K562 (cell line): ENCODE data around the gene CD84. TPM values are rescaled to one million over a fixed set of nuclear protein-coding genes. Genes with fewer than 3 reads are reported as not detected.
A peak's percentile ranks its signal among the peaks of the same experiment; 100 is the strongest.

ENCODE experiments used
- CEBPB ChIP-seq: fragments of 450-650 bp; IDR thresholded peaks from 2 replicates; pipeline ENCODE4 v1.6.1; 2016; ENCODE audit warnings: missing genetic modification characterization, missing compliant biosample characterization
- CHD2 ChIP-seq: IDR thresholded peaks from 2 replicates; pipeline ENCODE4 v1.6.1; 2011; ENCODE audit warnings: low read depth, low read length
- CREBBP ChIP-seq: IDR thresholded peaks from one replicate; pipeline ENCODE4 v1.6.1; 2012; ENCODE audit warnings: low read depth, mild to moderate bottlenecking, control low read depth, inconsistent platforms, low read length
- CREM ChIP-seq: IDR thresholded peaks from 2 replicates; pipeline ENCODE4 v1.6.1; 2014; ENCODE audit warnings: antibody characterized with exemption, low read depth
- GABPA ChIP-seq: fragments of 200-800 bp; sonication (Bioruptor generic); conservative IDR thresholded peaks from 2 replicates; pipeline ENCODE4 v1.6.1; 2016; ENCODE audit warnings: low read depth, missing genetic modification characterization, missing compliant biosample characterization
- GATAD2B ChIP-seq: fragments of 450-650 bp; IDR thresholded peaks from 2 replicates; pipeline ENCODE4 v1.6.1; 2017; ENCODE audit warnings: mild to moderate bottlenecking, borderline replicate concordance
- IFI16 ChIP-seq: fragments of 250-450 bp; sonication (Bioruptor Pico); IDR thresholded peaks from 2 replicates; pipeline ENCODE4 v2.1.2; 2022; ENCODE audit warnings: mild to moderate bottlenecking, inconsistent platforms
- MTA1 ChIP-seq: fragments of 450-650 bp; IDR thresholded peaks from 2 replicates; pipeline ENCODE4 v1.6.1; 2017; ENCODE audit warnings: borderline replicate concordance
- NBN ChIP-seq: fragments of 450-650 bp; IDR thresholded peaks from 2 replicates; pipeline ENCODE4 v1.6.1; 2016; ENCODE audit warnings: low read depth, mild to moderate bottlenecking
- SIRT6 ChIP-seq: IDR thresholded peaks from one replicate; pipeline ENCODE4 v1.6.1; 2012; ENCODE audit warnings: low read depth, mild to moderate bottlenecking, control low read depth, inconsistent platforms, low read length, moderate library complexity
- TCF3 ChIP-seq: sonication (generic); formaldehyde crosslinking; IDR thresholded peaks from 2 replicates; pipeline ENCODE4 v1.4.0; 2020; ENCODE audit warnings: mild to moderate bottlenecking, missing genetic modification reagents
- U2AF1 ChIP-seq: fragments of 200-400 bp; formaldehyde crosslinking; optimal IDR thresholded peaks from 2 replicates; pipeline ENCODE3; 2017; ENCODE audit warnings: mild to moderate bottlenecking, low read depth, low read length, moderate library complexity
- XRCC5 ChIP-seq: fragments of 200-400 bp; formaldehyde crosslinking; IDR thresholded peaks from 2 replicates; pipeline ENCODE4 v1.6.1; 2017; ENCODE audit warnings: low read depth, mild to moderate bottlenecking, low read length
- ZBTB7A ChIP-seq: IDR thresholded peaks from 2 replicates; pipeline ENCODE4 v1.6.1; 2011; ENCODE audit warnings: low read depth, mild to moderate bottlenecking, low read length, moderate library complexity, borderline replicate concordance; ENCODE audit not compliant: control insufficient read depth
- ZNF184 ChIP-seq: sonication (generic); formaldehyde crosslinking; IDR thresholded peaks from 2 replicates; pipeline ENCODE4 v1.5.0; 2020; ENCODE audit warnings: missing genetic modification reagents
- ZNF561 ChIP-seq: fragments of 450-650 bp; formaldehyde crosslinking; conservative IDR thresholded peaks from 2 replicates; pipeline ENCODE4 v1.4.0; 2020; ENCODE audit warnings: mild to moderate bottlenecking, moderate library complexity
- polyA plus RNA-seq, 8 experiments: library from polyadenylated mRNA; depleted of rRNA in 4 of 8; stranded (reverse) in 5 of 8; unstranded in 3 of 8; fragments of >200 nt; fragmentation: Nextera tagmentation in 2 of 8; fragmentation: Illumina TruSeq in 1 of 8; extraction: Ambion mirVana in 2 of 8; extraction: Trizol in 1 of 8; gene quantifications; 2 replicates each; pipeline versions ENCODE4 v1.2.1 to v1.2.3, GENCODE V29; 2011 to 2014; ENCODE audit warnings: inconsistent platforms in 1 of 8, missing spikeins in 1 of 8
- total RNA-seq, 7 experiments: library from RNA; depleted of rRNA in 6 of 7; stranded (reverse); fragments of >200 nt in 6 of 7; fragmentation: Illumina TruSeq in 2 of 7; extraction: Trizol in 2 of 7; gene quantifications; 2 replicates each; pipeline versions ENCODE4 v1.2.1 to v1.2.3, GENCODE V29; 2011 to 2021; ENCODE audit warnings: low replicate concordance in 1 of 7
- TF ChIP-seq, protein P1 (sequence below): fragments of 450-650 bp; conservative IDR thresholded peaks from 2 replicates; pipeline ENCODE4 v1.6.1; 2016; ENCODE audit warnings: missing genetic modification characterization, low read depth, mild to moderate bottlenecking, missing compliant biosample characterization, moderate library complexity
- TF ChIP-seq, protein P2 (sequence below), 2 experiments: IDR thresholded peaks in 1 of 2; conservative IDR thresholded peaks in 1 of 2; 2 replicates each; pipeline ENCODE4 v1.6.1; 2016; ENCODE audit warnings: low read depth in 2 of 2, mild to moderate bottlenecking in 1 of 2, missing compliant biosample characterization in 1 of 2, missing genetic modification characterization in 1 of 2, moderate library complexity in 1 of 2
- TF ChIP-seq, protein P3 (sequence below): fragments of 250-450 bp; sonication (Bioruptor Pico); IDR thresholded peaks from 2 replicates; pipeline ENCODE4 v1.4.0; 2020; ENCODE audit warnings: mild to moderate bottlenecking, moderate library complexity
- TF ChIP-seq, protein P4 (sequence below), 3 experiments: IDR thresholded peaks in 2 of 3; conservative IDR thresholded peaks in 1 of 3; 2 replicates each; pipeline ENCODE4 v1.5.1; 2011 to 2012; ENCODE audit warnings: low read length in 3 of 3, mild to moderate bottlenecking in 3 of 3, control low read depth in 2 of 3, improper control_type of control experiment in 1 of 3, inconsistent platforms in 1 of 3, low read depth in 1 of 3, mixed read lengths in 1 of 3, moderate library complexity in 1 of 3; ENCODE audit not compliant: insufficient read depth in 2 of 3

CD84 gene
- total and polyA plus RNA-seq, 9 of the 15 experiments (the other 6 are each of a cell fraction or from before 2014, with no cell fraction given), result 0.82 to 6.8 (median 2.0) TPM

DNA sequence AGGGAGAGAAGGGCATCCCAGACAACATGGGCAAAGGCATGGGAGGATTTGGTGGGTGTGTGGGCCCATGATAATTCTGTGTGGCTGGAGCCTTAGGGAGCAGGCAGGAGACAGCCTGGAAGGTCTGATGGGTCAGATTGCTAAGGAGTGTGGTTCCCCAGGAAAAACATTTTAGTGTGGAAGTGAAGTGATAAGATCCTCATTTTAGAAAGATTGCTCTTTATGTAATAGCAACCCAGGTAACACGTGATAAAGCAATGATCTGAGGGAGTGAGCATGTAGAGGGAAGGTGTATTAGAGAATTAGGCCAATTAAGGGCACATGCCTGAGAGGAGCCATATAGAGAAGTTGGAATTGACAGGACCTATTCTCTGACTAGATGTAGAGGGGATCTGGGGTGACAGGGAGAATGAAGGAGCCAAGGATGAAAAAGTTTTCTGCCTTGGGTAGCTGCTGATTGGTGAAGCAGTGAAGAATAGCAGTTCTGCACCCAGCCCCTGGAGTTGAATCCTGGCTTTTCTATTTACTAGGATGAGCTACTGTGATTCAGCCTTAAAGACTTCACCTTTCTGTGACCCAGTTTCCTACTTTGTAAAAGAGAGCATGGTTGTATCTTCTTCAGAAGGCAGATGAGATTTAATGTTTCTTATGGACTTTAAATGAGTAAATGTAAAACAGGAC lies 37.5 kb downstream of the CD84 start (continued):
- TF ChIP-seq CEBPB (tag) (no peak), ZBTB7A (no peak), MTA1 (no peak), SIRT6 (no peak), GATAD2B (no peak), ZNF184 (no peak), ZNF561 (CRISPR knock-in tag) (no peak), NBN (no peak), TCF3 (CRISPR knock-in tag) (no peak), GABPA (tag) (no peak), U2AF1 (no peak), XRCC5 (no peak), CREM (no peak), IFI16 (CRISPR knock-in tag) (no peak), CHD2 (no peak), CREBBP (no peak)
- TF ChIP-seq, protein P1, sequence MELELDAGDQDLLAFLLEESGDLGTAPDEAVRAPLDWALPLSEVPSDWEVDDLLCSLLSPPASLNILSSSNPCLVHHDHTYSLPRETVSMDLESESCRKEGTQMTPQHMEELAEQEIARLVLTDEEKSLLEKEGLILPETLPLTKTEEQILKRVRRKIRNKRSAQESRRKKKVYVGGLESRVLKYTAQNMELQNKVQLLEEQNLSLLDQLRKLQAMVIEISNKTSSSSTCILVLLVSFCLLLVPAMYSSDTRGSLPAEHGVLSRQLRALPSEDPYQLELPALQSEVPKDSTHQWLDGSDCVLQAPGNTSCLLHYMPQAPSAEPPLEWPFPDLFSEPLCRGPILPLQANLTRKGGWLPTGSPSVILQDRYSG, result peak; percentile 67; the same call in 1 of the 2 replicates
- TF ChIP-seq, protein P2, sequence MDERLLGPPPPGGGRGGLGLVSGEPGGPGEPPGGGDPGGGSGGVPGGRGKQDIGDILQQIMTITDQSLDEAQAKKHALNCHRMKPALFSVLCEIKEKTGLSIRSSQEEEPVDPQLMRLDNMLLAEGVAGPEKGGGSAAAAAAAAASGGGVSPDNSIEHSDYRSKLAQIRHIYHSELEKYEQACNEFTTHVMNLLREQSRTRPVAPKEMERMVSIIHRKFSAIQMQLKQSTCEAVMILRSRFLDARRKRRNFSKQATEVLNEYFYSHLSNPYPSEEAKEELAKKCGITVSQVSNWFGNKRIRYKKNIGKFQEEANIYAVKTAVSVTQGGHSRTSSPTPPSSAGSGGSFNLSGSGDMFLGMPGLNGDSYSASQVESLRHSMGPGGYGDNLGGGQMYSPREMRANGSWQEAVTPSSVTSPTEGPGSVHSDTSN (CRISPR knock-in tag; IDR thresholded peaks at IDR 0.05; ENCODE audit: low read depth), result no peak
- TF ChIP-seq, protein P2 (tag; conservative IDR thresholded peaks at IDR 0.05; ENCODE audit: low read depth), result no peak
- TF ChIP-seq, protein P3, sequence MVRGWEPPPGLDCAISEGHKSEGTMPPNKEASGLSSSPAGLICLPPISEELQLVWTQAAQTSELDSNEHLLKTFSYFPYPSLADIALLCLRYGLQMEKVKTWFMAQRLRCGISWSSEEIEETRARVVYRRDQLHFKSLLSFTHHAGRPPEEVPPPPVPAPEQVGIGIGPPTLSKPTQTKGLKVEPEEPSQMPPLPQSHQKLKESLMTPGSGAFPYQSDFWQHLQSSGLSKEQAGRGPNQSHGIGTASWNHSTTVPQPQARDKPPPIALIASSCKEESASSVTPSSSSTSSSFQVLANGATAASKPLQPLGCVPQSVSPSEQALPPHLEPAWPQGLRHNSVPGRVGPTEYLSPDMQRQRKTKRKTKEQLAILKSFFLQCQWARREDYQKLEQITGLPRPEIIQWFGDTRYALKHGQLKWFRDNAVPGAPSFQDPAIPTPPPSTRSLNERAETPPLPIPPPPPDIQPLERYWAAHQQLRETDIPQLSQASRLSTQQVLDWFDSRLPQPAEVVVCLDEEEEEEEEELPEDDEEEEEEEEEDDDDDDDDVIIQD, result no peak
- TF ChIP-seq, protein P4, sequence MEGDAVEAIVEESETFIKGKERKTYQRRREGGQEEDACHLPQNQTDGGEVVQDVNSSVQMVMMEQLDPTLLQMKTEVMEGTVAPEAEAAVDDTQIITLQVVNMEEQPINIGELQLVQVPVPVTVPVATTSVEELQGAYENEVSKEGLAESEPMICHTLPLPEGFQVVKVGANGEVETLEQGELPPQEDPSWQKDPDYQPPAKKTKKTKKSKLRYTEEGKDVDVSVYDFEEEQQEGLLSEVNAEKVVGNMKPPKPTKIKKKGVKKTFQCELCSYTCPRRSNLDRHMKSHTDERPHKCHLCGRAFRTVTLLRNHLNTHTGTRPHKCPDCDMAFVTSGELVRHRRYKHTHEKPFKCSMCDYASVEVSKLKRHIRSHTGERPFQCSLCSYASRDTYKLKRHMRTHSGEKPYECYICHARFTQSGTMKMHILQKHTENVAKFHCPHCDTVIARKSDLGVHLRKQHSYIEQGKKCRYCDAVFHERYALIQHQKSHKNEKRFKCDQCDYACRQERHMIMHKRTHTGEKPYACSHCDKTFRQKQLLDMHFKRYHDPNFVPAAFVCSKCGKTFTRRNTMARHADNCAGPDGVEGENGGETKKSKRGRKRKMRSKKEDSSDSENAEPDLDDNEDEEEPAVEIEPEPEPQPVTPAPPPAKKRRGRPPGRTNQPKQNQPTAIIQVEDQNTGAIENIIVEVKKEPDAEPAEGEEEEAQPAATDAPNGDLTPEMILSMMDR (IDR thresholded peaks at IDR 0.05 in 2 of 3, conservative IDR thresholded peaks at IDR 0.05 in 1 of 3; ENCODE audit: insufficient read depth in 2 of 3, low read depth in 1 of 3, low read length in 3 of 3), result no peak
